GM18858 (cell line): ENCODE measurements around the gene SPATA32.

Experiments
- ATAC-seq: cut with Tn5 transposase; IDR thresholded peaks from one replicate; pipeline ENCODE4 v1.9.1; 2021; ENCODE audit not compliant: unreplicated experiment

Gene SPATA32

GRCh38 chr17:45230410-45230786 lies 31.5 kb downstream of the SPATA32 start:
- ATAC-seq: no peak

DNA sequence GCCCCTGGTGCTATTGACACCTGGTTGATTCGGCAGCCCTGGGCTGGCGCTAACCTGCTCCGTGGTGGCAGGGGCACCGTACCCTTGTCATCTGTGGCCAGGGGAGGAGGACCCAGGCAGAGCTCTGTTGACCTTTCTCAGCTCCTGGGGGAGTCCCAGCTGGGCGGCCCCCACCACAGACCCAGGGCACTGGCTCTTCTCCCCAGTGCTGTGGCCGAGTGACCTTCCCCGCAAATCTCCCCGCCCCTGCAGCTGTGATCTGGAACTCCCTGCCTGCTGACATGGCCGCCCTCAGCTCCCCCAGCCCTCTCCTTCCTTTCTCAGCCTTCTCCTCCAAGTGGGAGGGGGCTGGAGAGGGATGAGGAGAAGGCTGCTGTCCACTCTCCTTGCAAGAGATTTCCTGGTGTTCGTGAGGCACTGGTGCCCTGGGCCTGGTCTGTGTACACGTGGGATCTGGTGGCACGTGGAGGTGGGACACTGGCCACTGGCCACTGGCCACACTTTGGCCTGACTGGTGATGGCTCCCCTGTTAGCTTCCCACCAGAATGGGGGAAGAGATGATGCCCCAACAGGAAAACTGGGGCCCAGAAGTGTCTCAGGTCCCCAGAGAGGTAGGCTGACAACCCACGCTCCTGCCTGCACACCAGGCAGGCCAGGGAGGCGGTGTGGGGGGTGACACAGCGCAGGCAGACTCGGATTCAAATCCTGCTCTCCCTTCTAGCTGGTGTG lies 32.0 kb downstream of the SPATA32 start:
- no peak for ATAC-seq

GRCh38 chr17:45228763-45229539 lies 32.9 kb downstream of the SPATA32 start:
- no peak for ATAC-seq

- no peak for ATAC-seq
Observed at GRCh38 chr17:45227926-45228762, 33.8 kb downstream of the SPATA32 start.

DNA sequence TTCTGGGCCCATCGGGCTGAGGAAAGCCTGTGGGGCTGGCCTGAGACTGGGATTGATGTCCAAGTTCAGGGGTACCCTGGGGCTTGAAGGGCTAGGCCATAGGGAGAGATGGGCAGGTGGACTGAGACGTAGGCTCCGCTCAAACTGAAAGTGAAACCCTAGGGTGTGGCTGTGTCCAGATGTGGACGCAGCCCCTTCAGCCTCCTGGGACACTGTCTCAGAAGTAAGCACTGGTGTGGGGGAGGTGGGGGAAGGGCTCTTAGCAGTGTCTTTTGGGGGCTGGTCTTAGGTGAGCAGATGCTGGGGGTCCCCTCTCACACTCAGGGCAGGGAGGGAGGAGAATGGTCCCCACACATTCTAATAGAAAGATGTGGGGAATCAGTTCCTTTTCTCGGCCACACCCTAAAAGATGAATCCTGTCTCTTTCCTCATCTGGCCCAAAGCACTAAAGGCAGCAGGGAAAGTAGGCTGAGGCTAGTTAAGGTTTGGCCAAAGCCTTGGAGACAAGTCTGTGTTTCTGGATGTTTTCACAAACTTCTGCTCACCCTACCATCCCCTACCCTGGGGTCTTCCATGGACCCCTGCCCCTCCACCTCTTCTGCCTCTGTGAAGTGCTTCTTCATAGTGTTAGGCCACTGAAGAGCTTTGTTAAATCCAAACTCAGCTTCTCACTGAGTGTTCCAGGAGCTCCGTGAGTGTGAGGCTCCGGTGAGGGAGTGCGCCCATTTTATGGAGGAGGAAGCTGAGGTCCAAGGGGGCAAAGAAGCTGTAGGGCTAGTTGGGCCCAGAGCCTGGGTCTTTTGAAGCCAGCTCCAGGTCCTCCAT lies 34.6 kb downstream of the SPATA32 start:
- ATAC-seq: no peak

DNA sequence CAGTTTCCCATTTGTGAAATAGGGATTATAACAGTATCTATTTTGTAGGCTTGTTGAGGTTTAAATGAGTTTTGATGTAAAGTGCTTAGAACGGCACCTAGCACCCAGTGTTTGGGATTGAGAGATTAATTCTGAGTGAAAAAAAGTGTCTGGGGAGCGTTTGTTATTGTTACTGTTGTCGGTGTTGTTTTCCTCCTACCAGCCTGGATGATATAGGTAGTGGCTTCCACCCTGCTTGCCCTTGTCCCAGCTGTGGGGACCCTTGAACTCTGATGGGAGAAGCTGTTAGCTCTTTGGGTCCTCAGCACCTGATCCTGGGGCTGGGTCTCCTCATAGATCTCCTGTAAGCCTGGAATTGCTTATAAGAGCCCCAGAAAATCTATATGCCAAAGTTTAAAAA lies 35.3 kb downstream of the SPATA32 start:
- ATAC-seq: no peak

DNA sequence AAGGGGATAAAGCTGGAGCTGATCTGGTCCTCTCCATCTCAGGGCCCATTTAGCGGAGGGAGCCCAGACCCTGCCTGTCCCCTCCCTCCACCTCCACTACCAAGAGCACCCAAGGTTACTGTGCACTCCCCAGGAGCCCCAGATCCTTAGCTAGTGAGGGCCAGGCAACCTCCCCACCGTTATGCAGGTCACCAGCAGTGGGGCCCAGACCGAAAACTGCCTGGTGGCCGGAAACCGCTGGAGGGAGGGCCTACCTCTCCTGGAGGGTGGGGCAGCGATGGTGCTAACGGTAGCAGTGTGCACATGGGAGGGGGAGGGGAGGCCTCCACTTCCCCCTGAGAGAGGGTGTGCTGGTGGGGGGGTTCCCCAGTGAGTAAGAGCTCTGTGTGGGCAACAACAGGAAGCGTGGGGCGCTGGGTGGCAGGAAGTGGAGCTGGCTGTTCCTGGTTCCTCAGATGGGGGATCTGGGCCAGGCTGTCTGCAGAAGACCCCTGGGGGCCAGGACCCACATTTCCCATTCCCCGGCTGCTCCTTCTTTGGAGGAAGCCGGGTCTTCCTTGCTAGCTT lies 35.8 kb downstream of the SPATA32 start:
- ATAC-seq: peak; percentile 30

GRCh38 chr17:45225051-45225700 lies 36.7 kb downstream of the SPATA32 start:
- ATAC-seq: no peak

- no peak for ATAC-seq
Observed at GRCh38 chr17:45224671-45225050, 37.2 kb downstream of the SPATA32 start.

GRCh38 chr17:45223539-45224528 lies 38.1 kb downstream of the SPATA32 start:
- no peak for ATAC-seq

GRCh38 chr17:45222996-45223538 lies 38.8 kb downstream of the SPATA32 start:
- no peak for ATAC-seq

DNA sequence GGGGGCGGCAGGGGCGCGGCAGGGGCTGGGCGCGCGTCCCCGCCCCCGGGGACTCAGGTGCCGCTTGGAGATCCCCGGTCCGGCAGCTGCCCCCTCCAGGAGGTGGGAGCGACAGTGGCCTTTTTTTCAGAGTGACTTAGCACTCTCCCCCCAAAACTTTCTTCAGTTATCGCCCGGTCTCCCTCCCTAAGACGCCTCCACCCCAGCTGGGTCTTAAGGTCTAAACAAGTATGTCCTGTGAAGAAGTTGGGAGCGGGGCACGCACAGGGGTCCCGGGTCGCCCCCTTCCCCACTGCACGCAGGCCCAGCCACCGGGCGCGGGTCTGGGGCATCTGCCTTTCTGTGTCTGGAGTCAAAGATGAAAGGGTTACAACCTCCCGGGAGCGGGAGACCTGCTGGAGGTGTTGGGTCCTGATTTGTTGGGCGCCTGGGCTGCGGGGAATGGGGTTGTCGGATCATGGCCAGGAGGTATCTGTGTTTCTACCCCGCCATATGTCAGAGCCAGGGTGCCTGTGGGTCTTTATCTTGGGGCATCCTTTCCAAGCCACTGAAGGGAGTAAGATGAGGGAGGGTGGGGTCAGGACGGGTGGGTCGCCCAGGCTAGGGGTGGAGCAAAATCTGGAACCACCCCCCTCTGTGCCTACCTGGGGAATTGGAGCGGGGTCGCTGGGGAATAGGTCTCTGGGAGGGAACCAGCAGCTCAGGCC lies 39.5 kb downstream of the SPATA32 start:
- ATAC-seq: no peak

DNA sequence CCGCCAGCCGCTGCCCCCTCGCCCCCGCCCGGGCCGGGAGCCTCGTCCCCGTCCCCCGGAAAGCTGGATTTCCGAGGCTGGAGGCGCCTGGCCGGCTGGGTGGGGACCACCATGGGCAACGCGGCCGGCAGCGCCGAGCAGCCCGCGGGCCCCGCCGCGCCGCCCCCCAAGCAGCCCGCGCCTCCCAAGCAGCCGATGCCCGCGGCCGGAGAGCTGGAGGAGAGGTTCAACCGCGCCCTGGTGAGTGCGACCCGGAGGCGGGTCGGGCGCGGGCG lies 39.9 kb downstream of the SPATA32 start:
- no peak for ATAC-seq

DNA sequence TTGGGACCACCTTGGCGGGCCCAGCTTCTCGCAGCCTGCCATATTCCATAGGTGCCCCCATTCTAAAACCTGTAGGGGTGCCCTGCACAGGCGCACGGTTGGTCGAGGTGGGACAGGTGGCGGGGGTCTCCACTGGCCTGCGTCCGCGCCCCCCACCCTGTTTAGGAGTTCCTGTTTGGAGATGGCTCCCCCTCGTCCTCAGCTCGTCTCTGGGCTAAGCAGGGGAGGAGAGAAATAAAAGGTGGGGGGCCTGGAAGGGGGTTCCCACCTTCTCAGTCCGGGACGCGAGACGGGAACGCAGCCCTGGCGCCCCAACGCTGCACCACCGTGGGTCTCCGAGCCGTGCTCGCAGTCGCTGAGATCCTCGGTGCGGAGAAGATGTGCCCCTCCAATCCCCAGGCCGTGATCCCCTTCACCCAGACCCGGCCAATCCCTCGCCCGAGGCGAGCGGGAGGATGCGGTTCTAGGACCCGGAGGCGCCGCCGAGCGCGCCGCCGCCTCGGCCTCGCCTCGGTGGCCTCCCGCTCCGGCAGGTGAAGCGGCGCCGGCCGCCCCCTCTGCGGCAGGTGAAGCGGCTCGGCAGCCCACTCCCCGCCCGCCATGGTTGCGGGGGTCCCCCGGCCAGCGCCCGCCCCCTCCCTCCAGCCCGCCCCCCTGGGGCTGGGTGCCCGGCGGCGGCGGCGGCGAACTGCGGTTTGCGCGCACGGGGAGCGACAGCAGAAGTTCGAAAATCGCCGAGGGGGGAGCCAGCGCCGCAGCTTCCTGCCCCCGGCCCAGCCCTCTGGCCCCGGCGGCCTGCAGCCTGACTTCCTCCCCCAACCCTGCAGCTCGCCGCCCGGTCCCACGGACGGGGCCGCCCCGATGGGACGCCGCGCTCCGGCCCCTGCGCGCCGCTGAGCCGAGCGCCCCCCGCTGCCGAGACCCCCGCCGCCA lies 40.5 kb downstream of the SPATA32 start, which contains the start of gene FMNL1:
Gene FMNL1 (plus strand): TSS at position 805 of the 933 bp plus-strand sequence. CDS start 240 bp downstream, outside the sequence.
- ATAC-seq: no peak

GRCh38 chr17:45220079-45220478 lies 41.8 kb downstream of the SPATA32 start:
- ATAC-seq: no peak

GRCh38 chr17:45218895-45219661 lies 42.8 kb downstream of the SPATA32 start:
- ATAC-seq: no peak
